A549 (cell line): ENCODE measurements around the gene PARD3B. TPM values are rescaled to one million over a fixed set of nuclear protein-coding genes. Genes with fewer than 3 reads are reported as not detected.

ENCODE experiments used
- ATAC-seq, 2 experiments: fragments of 200-7000 bp in 1 of 2; fragments of >200 bp in 1 of 2; cut with Nextera tagmentation in 1 of 2; cut with Tn5 transposase in 1 of 2; 3 replicates each; pipeline versions ENCODE4 v1.8.0 to v1.9.1; 2018 to 2020; ENCODE audit warnings: mild to moderate bottlenecking in 1 of 2, moderate library complexity in 1 of 2
- CTCF ChIA-PET: fragments of 300-600 bp; sonication (Branson Sonifier 250); formaldehyde crosslinking; extraction: SDS; loops from one replicate; lab custom pipeline; 2021; ENCODE audit warnings: antibody characterized with exemption, inconsistent platforms; lab: Yijun Ruan, JAX
- POLR2A ChIA-PET: fragments of 350-600 bp; formaldehyde crosslinking; extraction: SDS; loops from one replicate; lab custom pipeline; 2021; ENCODE audit warnings: antibody characterized with exemption, inconsistent platforms; lab: Yijun Ruan, JAX
- DNase-seq, 2 experiments: peaks; one replicate each; pipeline versions ENCODE4 v3.0.0 to v3.0.0-alpha.2; 2011 to 2016; ENCODE audit warnings: low read depth in 1 of 2, low spot score in 1 of 2
- FAIRE-seq: peaks from 2 replicates; lab custom pipeline; 2011; peaks lifted over from hg19 to GRCh38; lab: Jason Lieb, UNC
- H3K27ac ChIP-seq, 2 experiments: fragments of >200 bp; sonication (Bioruptor Twin); formaldehyde crosslinking; 3 replicates each; pipeline ENCODE4 v1.5.1; 2016 to 2017
- H3K4me1 ChIP-seq: fragments of >200 bp; sonication (Bioruptor Twin); formaldehyde crosslinking; 3 replicates; pipeline ENCODE4 v1.6.1; 2016
- H3K4me2 ChIP-seq: fragments of >200 bp; sonication (Bioruptor Twin); formaldehyde crosslinking; 3 replicates; pipeline ENCODE4 v1.6.1; 2016
- H3K4me3 ChIP-seq: fragments of >200 bp; sonication (Bioruptor Twin); formaldehyde crosslinking; 3 replicates; pipeline ENCODE4 v1.5.1; 2016
- H3K9me3 ChIP-seq: fragments of >200 bp; sonication (Bioruptor Twin); formaldehyde crosslinking; 3 replicates; pipeline ENCODE4 v1.6.1; 2016
- BCL3 ChIP-seq: fragments of >200 bp; sonication (Bioruptor Twin); formaldehyde crosslinking; IDR thresholded peaks from 3 replicates; pipeline ENCODE4 v1.6.1; 2016
- CBX2 ChIP-seq: fragments of 200-600 bp; sonication (generic); IDR thresholded peaks from 2 replicates; pipeline ENCODE4 v1.6.1; 2016; ENCODE audit warnings: low read depth, mild to moderate bottlenecking, borderline replicate concordance
- CEBPB ChIP-seq, 2 experiments: fragments of >200 bp in 1 of 2; sonication (Bioruptor Twin) in 1 of 2; formaldehyde crosslinking in 1 of 2; IDR thresholded peaks; 2 replicates each; pipeline ENCODE4 v1.6.1; 2012 to 2016
- CHD2 ChIP-seq: fragments of 150-350 bp; IDR thresholded peaks from 2 replicates; pipeline ENCODE4 v1.6.1; 2014; ENCODE audit warnings: low read length; ENCODE audit not compliant: partially characterized antibody
- EHF ChIP-seq: fragments of 250-450 bp; sonication (Bioruptor Pico); IDR thresholded peaks from 2 replicates; pipeline ENCODE4 v1.5.0; 2020; ENCODE audit warnings: mild to moderate bottlenecking
- EHMT2 ChIP-seq: fragments of 200-600 bp; sonication (generic); IDR thresholded peaks from 2 replicates; pipeline ENCODE4 v1.6.1; 2016; ENCODE audit warnings: antibody characterized with exemption, low read depth, mild to moderate bottlenecking, moderate library complexity
- ESRRA ChIP-seq: fragments of 150-350 bp; IDR thresholded peaks from 2 replicates; pipeline ENCODE4 v1.6.1; 2014; ENCODE audit warnings: mild to moderate bottlenecking, low read length, borderline replicate concordance
- FOSL2 ChIP-seq, 2 experiments: fragments of 450-650 bp in 1 of 2; fragments of >200 bp in 1 of 2; sonication (Bioruptor Twin) in 1 of 2; formaldehyde crosslinking; IDR thresholded peaks; 2 replicates each; pipeline versions ENCODE4 v1.5.0 to v1.6.1; 2016 to 2020; ENCODE audit warnings: mild to moderate bottlenecking in 1 of 2, moderate library complexity in 1 of 2
- HDAC2 ChIP-seq: fragments of 200-600 bp; sonication (generic); IDR thresholded peaks from 2 replicates; pipeline ENCODE4 v1.6.1; 2016
- HEYL ChIP-seq: fragments of 250-450 bp; sonication (Bioruptor Pico); IDR thresholded peaks from 2 replicates; pipeline ENCODE4 v1.8.0; 2021; ENCODE audit warnings: mild to moderate bottlenecking, moderate library complexity
- HMGXB4 ChIP-seq: fragments of 250-450 bp; sonication (Bioruptor Pico); IDR thresholded peaks from 2 replicates; pipeline ENCODE4 v1.5.0; 2021; ENCODE audit warnings: mild to moderate bottlenecking, moderate library complexity, borderline replicate concordance
- HOXA7 ChIP-seq: fragments of 250-450 bp; sonication (Bioruptor Pico); IDR thresholded peaks from 2 replicates; pipeline ENCODE4 v1.5.0; 2020; ENCODE audit warnings: mild to moderate bottlenecking, moderate library complexity
- HOXB13 ChIP-seq: fragments of 250-450 bp; sonication (Bioruptor Pico); IDR thresholded peaks from 2 replicates; pipeline ENCODE4 v1.5.0; 2020; ENCODE audit warnings: low read depth, mild to moderate bottlenecking, moderate library complexity
- JUN ChIP-seq, 2 experiments: fragments of >200 bp; sonication (Bioruptor Twin); formaldehyde crosslinking; IDR thresholded peaks; 2 replicates in 1 of 2; 3 replicates in 1 of 2; pipeline ENCODE4 v1.6.1; 2016 to 2017
- MAFK ChIP-seq: fragments of 450-650 bp; IDR thresholded peaks from 2 replicates; pipeline ENCODE4 v1.6.1; 2014; ENCODE audit not compliant: partially characterized antibody
- MAX ChIP-seq: IDR thresholded peaks from 2 replicates; pipeline ENCODE4 v1.6.1; 2012
- MYC ChIP-seq: IDR thresholded peaks from 2 replicates; pipeline ENCODE4 v1.6.1; 2012; ENCODE audit warnings: mild to moderate bottlenecking, inconsistent platforms, low read length, improper control_type of control experiment, borderline replicate concordance
- NFE2L2 ChIP-seq: fragments of 150-350 bp; conservative IDR thresholded peaks from 2 replicates; pipeline ENCODE4 v1.6.1; 2014; ENCODE audit warnings: low read length
- NPAS2 ChIP-seq: fragments of 250-450 bp; sonication (Bioruptor Pico); IDR thresholded peaks from 2 replicates; pipeline ENCODE4 v1.8.0; 2022; ENCODE audit warnings: mild to moderate bottlenecking, moderate library complexity, borderline replicate concordance
- NR3C1 ChIP-seq: fragments of >200 bp; sonication (Bioruptor Twin); formaldehyde crosslinking; IDR thresholded peaks from 3 replicates; pipeline ENCODE4 v1.6.1; 2017
- PHF8 ChIP-seq: fragments of 200-600 bp; sonication (generic); IDR thresholded peaks from 2 replicates; pipeline ENCODE4 v1.6.1; 2016; ENCODE audit warnings: low read depth, mild to moderate bottlenecking, antibody characterized with exemption, moderate library complexity, borderline replicate concordance
- RNF2 ChIP-seq: fragments of 200-600 bp; sonication (generic); IDR thresholded peaks from 2 replicates; pipeline ENCODE4 v1.6.1; 2016; ENCODE audit warnings: low read depth, mild to moderate bottlenecking, antibody characterized with exemption, moderate library complexity, borderline replicate concordance
- TFCP2L1 ChIP-seq: fragments of 250-450 bp; sonication (Bioruptor Pico); IDR thresholded peaks from 2 replicates; pipeline ENCODE4 v1.5.0; 2021; ENCODE audit warnings: mild to moderate bottlenecking
- USF2 ChIP-seq: fragments of 450-650 bp; IDR thresholded peaks from 2 replicates; pipeline ENCODE4 v1.6.1; 2014; ENCODE audit warnings: antibody characterized with exemption
- ZFP36 ChIP-seq: fragments of 450-650 bp; IDR thresholded peaks from 2 replicates; pipeline ENCODE4 v1.6.1; 2014; ENCODE audit warnings: borderline replicate concordance; ENCODE audit not compliant: partially characterized antibody
- ZSCAN20 ChIP-seq: fragments of 250-450 bp; sonication (Bioruptor Pico); IDR thresholded peaks from 2 replicates; pipeline ENCODE4 v1.8.0; 2022; ENCODE audit warnings: mild to moderate bottlenecking, moderate library complexity
- WGBS: methylation state at CpG from one replicate; pipeline ENCODE4 v1.1.6; 2017; ENCODE audit errors: missing lambda C conversion rate; 5-methylcytosine and 5-hydroxymethylcytosine counted together
- polyA plus RNA-seq, 4 experiments: library from polyadenylated mRNA; depleted of rRNA in 3 of 4; stranded (reverse); fragments of >200 nt; fragmentation: RNase III in 1 of 4; extraction: RNeasy Plus Mini Kit Qiagen cat#74134 plus additional on column Dnase treatment in 1 of 4; gene quantifications; 2 replicates in 3 of 4; 3 replicates in 1 of 4; pipeline ENCODE4 v1.2.3, GENCODE V29; 2011 to 2017

The PARD3B gene
- polyA plus RNA-seq, 2 of the 4 experiments (the other 2 are of a cell fraction): 1.2 to 2.4 TPM

GRCh38 chr2:205041472-205042130 lies 496.3 kb downstream of the PARD3B start:
- no peak overlapping the region for H3K4me2 ChIP-seq
- no peaks in the 10 kb centered on the region for H3K9me3 ChIP-seq
- no peak for ATAC-seq
- POLR2A ChIA-PET: no interaction called here
- no peak overlapping the region for H3K27ac ChIP-seq
- no peak for TF ChIP-seq CBX2
- TF ChIP-seq FOSL2 (IDR thresholded peaks at IDR 0.05): no peak
- TF ChIP-seq FOSL2 (CRISPR knock-in tag; IDR thresholded peaks at IDR 0.05): no peak
- TF ChIP-seq JUN (IDR thresholded peaks at IDR 0.05): no peak
- TF ChIP-seq EHF: no peak
- TF ChIP-seq MYC: no peak
- TF ChIP-seq ESRRA: no peak
- TF ChIP-seq HDAC2: no peak
- TF ChIP-seq, all 56 proteins: peak for 0
- H3K4me3 ChIP-seq: no peak overlapping the region
- no peak for FAIRE-seq
- 58% methylated on average over 5 of the region's 5 CpGs for WGBS
- CTCF ChIA-PET: no interaction called here
- peaks cover 6% of the 10 kb centered on the region; the same call in 1 of the 3 replicates for H3K4me1 ChIP-seq
- no peak for DNase-seq

GRCh38 chr2:205043285-205043684 lies 498.0 kb downstream of the PARD3B start:
- ChIA-PET CTCF (interaction anchor here (0.5 to 0.6 kb wide), 2 partner anchors 346 to 814 kb away, joined by 3 to 4 read pairs; no protein-coding TSS in a partner anchor), POLR2A (no interaction called here)
- FAIRE-seq: no peak
- Histone ChIP-seq H3K4me1 (peaks cover 6% of the 10 kb centered on the region; the same call in 1 of the 3 replicates), H3K4me2 (no peak overlapping the region), H3K4me3 (no peak overlapping the region), H3K9me3 (no peaks in the 10 kb centered on the region), H3K27ac (no peak overlapping the region)
- no peak for DNase-seq
- no peak for ATAC-seq
- TF ChIP-seq USF2 (no peak), ESRRA (no peak), EHMT2 (no peak), ZFP36 (no peak), RNF2 (no peak), NPAS2 (CRISPR knock-in tag) (no peak), BCL3 (no peak), HDAC2 (no peak), NR3C1 (no peak), HEYL (CRISPR knock-in tag) (no peak), MYC (no peak), TFCP2L1 (no peak), HOXB13 (no peak), CBX2 (no peak), FOSL2 (IDR thresholded peaks at IDR 0.05) (no peak), FOSL2 (CRISPR knock-in tag; IDR thresholded peaks at IDR 0.05) (no peak), MAFK (no peak), HOXA7 (CRISPR knock-in tag) (no peak), CEBPB (IDR thresholded peaks at IDR 0.05) (no peak)

- Histone ChIP-seq H3K9me3 (no peaks in the 10 kb centered on the region), H3K27ac (no peak overlapping the region), H3K4me1 (peaks cover 6% of the 10 kb centered on the region; the same call in 1 of the 3 replicates), H3K4me3 (no peak overlapping the region), H3K4me2 (no peak overlapping the region)
- ChIA-PET CTCF (no interaction called here), POLR2A (no interaction called here)
- FAIRE-seq: no peak
- 90% methylated on average over 2 of the region's 2 CpGs for WGBS
- ATAC-seq: no peak
- no peak for DNase-seq
- TF ChIP-seq ZSCAN20 (CRISPR knock-in tag) (no peak), HMGXB4 (CRISPR knock-in tag) (no peak), CHD2 (no peak), HOXB13 (no peak), PHF8 (no peak), USF2 (no peak), CEBPB (IDR thresholded peaks at IDR 0.05) (no peak), MAX (no peak), RNF2 (no peak), ESRRA (no peak), MYC (no peak), NFE2L2 (no peak), HOXA7 (CRISPR knock-in tag) (no peak)
These were observed 500.4 kb downstream of the PARD3B start for GRCh38 chr2:205045706-205046105.
